22Rv1 (cell line): ENCODE measurements around the gene CD84.

Experiments used
- CTCF ChIP-seq: fragments of 450-650 bp; IDR thresholded peaks from 2 replicates; pipeline ENCODE4 v1.5.1; 2017; ENCODE audit warnings: mild to moderate bottlenecking
- ZFX ChIP-seq: fragments of 450-650 bp; IDR thresholded peaks from 2 replicates; pipeline ENCODE4 v1.6.1; 2017; ENCODE audit warnings: antibody characterized with exemption, borderline replicate concordance

DNA sequence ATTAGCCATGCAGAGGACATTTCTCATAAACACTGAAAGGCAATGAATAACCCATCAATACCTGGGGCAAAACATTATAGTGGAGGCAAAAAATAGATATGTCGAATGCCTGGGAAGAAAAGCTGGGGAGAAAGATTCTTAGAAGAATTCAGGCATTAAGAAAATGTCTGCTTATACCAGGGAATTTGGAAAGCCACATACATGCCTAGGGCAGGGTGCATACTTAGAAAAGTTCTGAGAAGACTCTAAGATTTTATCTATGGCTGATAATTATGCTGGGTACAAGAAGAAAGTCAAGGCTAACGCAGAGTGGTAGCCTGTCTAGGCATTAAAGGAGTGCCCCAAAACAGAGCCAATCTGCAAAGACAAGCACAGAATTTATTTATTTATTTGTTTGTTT lies 74.6 kb downstream of the CD84 start:
- TF ChIP-seq CTCF (no peak), ZFX (no peak)
